SK-N-DZ (cell line): ENCODE data around the gene GGTLC1.
"Not testable (repeated sequence)": the region's sequence is repeated elsewhere in the genome, so short reads cannot be mapped to it uniquely, and the experiment has no call there.

ENCODE experiments used
- DNase-seq: peaks from one replicate; pipeline ENCODE4 v3.0.0-alpha.2; 2015; ENCODE audit warnings: low spot score

Gene GGTLC1

GRCh38 chr20:23994001-23994633, 5.5 kb upstream of the GGTLC1 start:
- not testable (repeated sequence) for DNase-seq

- DNase-seq: peak; percentile 12
Measured at GRCh38 chr20:23993440-23993839, 4.9 kb upstream of the GGTLC1 start.

GRCh38 chr20:23990296-23990695, 1.7 kb upstream of the GGTLC1 start:
- DNase-seq: not testable (repeated sequence)

GRCh38 chr20:23988966-23989365, 387 bp upstream of the GGTLC1 start:
- not testable (repeated sequence) for DNase-seq

- DNase-seq: not testable (repeated sequence)
Measured at GRCh38 chr20:23986716-23987115, 1.9 kb downstream of the GGTLC1 start.

- DNase-seq: not testable (repeated sequence)
Measured at GRCh38 chr20:23986310-23986709, 2.3 kb downstream of the GGTLC1 start.

GRCh38 chr20:23985790-23986225, 2.8 kb downstream of the GGTLC1 start:
- not testable (repeated sequence) for DNase-seq

GRCh38 chr20:23985066-23985789, 3.4 kb downstream of the GGTLC1 start:
- not testable (repeated sequence) for DNase-seq

- DNase-seq: not testable (repeated sequence)
Measured at GRCh38 chr20:23984476-23985023, 4.0 kb downstream of the GGTLC1 start.

GRCh38 chr20:23982112-23983018, 6.2 kb downstream of the GGTLC1 start:
- not testable (repeated sequence) for DNase-seq

GRCh38 chr20:23981526-23981925, 7.1 kb downstream of the GGTLC1 start:
- not testable (repeated sequence) for DNase-seq

- DNase-seq: not testable (repeated sequence)
Measured at GRCh38 chr20:23981014-23981413, 7.6 kb downstream of the GGTLC1 start.

GRCh38 chr20:23979899-23980811, 8.4 kb downstream of the GGTLC1 start:
- not testable (repeated sequence) for DNase-seq

- DNase-seq: not testable (repeated sequence)
Measured at GRCh38 chr20:23979380-23979779, 9.2 kb downstream of the GGTLC1 start.

GRCh38 chr20:23978457-23978856, 10.1 kb downstream of the GGTLC1 start:
- DNase-seq: not testable (repeated sequence)

GRCh38 chr20:23974966-23975365, 13.6 kb downstream of the GGTLC1 start:
- no peak for DNase-seq

- no peak for DNase-seq
Measured at GRCh38 chr20:23971310-23971709, 17.3 kb downstream of the GGTLC1 start.

- no peak for DNase-seq
Measured at GRCh38 chr20:23970049-23970448, 18.5 kb downstream of the GGTLC1 start.

GRCh38 chr20:23967616-23967979, 21.0 kb downstream of the GGTLC1 start:
- no peak for DNase-seq

GRCh38 chr20:23966927-23967615, 21.5 kb downstream of the GGTLC1 start:
- no peak for DNase-seq
